Fibroblast of upper back skin (primary cell): Measurements from ENCODE around the gene WDR27.

Experiments
- DNase-seq: peaks from one replicate; pipeline ENCODE4 v3.0.0-alpha.2; 2013

The WDR27 gene

DNA sequence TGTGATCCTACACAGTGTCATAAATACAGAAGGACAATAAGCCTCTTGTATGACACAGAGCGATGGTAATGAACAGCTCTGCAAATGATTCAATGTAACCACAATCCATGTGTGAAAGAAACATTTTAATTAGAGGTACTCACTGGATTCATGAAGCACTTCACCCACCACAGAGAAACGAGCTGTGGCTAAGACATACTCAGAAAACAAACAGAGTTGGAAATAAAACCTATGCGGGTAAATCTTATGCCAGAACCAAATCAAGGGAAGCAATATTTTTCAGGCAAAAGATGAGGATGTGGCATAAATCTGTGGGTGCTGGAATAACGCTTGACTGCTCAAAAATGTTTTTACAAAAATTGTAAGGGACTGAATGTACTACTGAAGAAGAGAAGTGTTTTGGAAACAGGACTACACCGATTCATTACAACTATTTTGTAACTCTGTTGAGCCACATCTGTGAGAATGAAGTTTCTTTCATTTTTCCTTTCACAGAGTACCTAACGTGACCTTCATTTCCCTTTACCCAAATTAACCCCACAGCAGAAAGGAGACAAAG, 112.1 kb downstream of the WDR27 start:
- DNase-seq: peak; percentile 48

DNA sequence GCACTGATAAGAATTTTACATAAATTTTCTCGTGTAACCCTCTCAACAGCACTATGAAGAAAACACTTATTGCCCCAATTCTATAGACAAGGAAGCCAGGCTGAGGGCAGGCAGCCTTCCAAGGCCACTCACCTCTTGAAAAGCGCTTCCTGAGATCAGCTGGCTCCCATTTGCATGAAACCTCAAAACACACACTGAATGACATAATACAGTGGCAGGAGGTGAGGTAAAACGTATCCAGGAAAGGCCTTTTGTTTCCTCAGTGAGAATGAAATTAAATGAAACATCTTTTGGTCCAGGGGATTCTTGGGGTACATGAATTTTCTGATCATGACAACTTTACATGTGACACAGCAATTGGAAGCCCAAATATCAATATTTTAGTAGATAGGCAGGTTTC, 112.5 kb downstream of the WDR27 start:
- DNase-seq: peak; percentile 48

DNA sequence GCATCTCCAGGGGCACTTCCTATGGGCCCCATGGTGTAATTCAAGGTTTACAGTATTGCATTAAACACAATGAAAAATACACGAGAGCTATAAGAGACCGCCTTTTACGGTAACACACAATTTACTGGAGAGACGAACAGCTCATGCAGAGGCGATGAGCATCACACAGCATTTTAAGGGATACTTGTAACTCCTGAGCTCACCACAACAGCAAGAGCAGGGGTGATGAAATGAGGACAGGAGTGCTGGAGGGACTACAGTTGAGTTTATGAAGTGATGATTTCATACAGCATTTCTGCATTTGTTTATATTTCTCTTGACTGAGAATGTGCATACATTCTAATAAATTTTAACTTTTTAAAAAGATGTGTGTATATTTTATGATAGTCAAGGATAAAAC, 113.9 kb downstream of the WDR27 start:
- peak; percentile 76 for DNase-seq

DNA sequence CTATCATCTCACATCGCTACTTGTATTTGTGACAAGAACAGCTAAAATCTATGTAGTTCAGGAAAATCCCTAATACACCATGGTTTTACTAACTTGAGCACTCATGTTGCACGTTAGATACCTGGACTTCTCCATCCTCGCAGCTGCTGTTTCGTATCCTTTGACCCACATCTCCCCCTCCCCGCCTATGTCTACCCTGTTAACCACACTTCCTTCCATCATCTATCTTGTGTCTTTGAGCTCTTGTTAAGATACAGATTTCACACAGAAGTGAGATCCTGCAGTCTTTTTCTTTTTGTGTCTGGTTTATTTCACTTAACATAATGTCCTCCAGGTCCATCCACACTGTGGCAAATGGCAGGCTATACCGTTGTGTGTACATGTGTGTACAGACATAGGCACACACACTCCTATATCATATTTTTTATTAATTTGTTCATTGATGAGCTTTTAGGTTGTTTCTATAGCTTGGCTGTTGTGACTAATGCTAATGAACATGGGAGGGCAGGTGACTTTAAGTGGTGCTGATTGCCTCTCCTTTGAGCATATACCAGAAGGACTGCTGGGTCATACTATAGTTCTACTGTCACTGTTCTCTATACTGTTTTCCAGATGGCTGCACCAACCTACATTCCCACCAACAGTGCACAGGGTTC, 117.8 kb downstream of the WDR27 start:
- no peak for DNase-seq

DNA sequence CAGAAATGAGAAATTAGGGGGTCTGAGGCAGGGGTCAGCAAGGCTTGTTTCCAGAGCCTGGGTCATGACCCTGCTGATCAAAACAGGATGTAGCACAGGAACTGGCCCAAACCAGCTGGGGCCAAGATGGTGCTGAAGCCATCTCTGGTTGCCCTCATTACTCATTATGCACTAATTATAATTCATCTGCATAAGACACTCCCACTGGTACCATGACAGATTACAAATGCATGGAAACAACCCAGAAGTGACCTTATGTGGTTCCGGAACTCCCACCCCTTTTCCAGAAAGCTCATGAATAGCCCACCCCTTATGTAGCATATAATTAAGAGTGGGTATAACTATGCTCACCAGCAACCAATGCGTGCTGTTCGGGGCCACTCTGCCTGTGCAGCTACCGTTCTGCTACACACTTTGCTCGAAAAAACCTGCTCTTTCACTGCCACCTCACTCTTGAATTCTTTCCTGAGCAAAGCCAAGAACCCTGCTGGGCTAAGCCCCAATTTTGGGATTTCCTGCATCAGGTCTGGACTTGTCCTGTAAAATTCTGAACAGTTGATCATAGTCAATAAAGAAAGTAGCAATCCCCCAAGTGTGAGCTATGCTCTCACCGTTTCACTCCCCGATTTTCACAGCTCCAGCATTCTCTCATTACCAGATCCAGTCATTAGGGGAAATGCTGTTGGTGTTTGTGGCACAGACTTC, 122.3 kb downstream of the WDR27 start:
- no peak for DNase-seq

DNA sequence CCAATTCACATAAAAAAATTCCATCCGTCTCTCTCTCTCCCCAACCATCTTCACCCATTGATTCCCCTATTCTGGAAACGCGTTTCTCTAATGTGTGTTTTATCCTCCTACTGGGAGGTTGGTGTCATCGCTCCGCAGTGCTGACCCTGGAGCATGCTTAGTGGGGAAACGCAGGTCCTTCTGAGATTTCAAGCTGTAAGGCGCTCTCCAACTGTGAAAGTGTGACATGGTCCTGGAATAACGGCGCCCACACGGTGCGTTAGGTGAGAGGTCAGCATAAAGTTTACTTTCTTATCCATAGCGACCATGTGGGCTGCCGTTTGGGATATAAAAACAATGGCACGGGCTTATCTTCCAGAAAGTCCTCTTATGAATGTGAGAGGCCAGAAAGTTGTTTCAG, 123.9 kb downstream of the WDR27 start:
- DNase-seq: no peak

DNA sequence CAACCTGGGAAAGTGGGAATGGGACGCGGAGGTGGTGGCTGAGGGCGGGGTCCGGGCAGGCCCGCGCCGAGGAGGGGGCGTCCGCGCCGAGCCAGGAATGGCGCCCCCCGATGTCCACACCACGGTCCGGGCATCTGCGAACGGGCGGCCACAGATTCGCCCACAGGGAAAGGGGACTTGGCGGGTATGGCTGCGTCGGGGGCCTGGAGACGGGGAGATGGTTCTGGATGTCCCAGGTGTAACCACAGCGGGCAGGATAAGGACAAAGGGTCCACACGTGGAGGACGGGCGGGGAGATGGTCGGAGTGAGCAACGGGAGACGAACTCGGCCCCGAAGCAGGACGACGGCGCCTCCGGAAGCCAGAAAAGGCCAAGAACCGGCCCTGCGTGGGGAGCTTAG, 124.6 kb downstream of the WDR27 start:
- DNase-seq: no peak

DNA sequence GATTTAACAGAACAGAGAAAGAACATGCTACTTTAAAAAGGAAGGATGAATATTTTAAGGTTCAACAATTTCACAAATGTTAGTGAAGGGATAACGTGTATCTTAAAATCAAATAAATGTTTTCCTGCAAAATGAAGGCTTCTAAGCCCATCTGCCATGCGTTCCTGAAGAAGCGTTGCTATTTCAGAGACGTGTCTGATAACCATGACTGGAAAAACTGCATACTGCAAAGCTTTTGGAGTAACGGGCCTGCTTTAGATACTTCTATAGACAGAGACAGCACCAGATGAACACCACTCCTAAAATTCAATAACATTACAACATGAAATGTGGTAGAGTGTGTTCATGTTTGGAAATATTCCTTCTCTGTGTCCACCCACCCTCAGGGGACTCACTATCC, 126.0 kb downstream of the WDR27 start:
- DNase-seq: no peak

DNA sequence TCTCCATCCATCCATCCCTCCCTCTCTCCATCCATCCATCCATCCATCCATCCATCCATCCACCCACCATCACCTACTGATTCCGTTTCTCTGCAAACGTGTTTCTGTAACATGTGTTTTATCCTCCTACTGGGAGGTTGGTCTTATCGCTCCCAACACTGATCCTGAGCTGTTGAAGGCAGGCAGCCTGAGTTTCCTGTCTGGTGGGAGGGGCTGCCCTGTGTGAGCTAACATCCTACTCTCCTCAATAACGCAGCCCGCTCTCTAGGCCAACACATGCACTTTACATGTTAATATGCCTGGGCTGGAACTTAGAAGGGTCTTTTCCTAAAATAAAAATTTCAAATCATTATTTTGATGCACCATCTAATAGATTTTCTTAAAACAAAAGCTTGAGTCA, 126.5 kb downstream of the WDR27 start:
- DNase-seq: no peak

DNA sequence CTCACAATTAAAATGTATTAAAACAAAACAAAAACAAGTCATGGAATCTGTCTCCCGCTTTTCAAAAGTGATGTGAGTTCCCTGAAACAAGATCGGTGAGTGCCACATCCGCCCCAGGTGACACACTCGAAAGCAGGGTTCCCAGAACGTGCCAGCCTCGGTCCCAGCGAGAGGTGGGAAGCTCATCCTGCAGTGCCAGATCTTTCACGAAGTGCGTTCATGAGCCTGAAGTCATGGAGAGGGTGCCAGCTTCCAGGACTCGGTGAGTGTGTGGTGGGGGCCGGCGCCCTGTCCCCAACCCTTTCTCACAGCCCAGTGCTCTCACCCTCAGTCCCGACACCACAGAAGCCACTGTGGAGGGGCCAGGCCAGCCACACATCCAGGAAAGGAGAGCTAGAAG, 127.4 kb downstream of the WDR27 start:
- DNase-seq: no peak

DNA sequence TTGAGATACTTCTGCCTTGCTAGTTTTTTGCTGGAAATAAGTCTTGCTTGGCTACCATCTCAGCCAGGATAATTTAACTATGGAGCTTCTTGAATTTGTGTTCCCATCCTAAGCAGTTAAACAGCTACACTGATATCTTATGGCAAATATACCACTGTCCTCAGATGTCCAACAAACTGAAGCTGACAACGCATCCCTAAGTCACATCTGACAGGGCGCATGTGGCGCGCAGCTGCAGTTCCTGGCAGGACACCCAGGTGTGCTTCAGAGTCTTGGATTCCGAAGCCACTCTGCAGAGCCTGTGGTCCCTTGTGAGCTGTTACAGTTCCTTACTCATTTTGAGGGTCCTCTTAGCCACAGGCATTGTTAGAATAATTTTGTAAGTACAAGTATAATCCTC, 127.9 kb downstream of the WDR27 start:
- DNase-seq: peak; percentile 34

DNA sequence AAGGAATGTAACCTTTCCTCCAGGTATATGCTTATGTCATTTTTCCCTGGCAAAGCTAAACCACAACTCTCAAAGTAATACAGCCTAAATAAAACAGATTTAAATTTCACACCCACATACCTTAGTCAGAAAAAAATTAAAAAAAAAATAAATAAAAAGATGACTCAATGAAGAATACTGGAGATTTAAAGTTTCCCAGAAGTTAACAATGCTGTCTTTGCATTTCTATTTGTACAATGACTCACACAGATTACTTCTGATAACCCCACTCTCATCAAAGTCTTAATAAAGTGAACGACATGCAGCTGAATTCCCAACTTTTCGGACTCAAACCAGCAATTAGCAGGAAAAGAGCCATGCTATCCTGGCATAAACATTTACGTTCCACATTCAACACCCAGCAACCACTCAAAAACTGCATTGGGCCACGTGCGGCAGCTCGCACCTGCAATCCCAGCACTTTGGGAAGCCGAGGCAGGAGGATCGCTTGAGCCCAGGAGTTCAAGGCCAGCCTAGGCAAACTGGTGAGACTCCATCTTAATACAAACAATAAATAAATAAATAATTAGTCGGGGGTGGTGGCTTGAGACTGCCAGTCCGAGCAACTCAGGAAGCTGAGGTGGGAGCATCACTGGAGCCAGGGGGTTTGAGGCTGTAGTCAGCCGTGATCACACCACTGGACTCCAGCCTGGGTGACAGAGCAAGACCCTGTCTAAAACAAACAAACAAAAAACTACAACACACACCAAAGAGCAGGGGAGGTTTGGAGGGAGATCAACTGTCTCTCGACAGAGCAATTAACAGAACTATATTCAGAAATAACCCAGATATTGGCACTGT, 130.5 kb downstream of the WDR27 start:
- DNase-seq: peak; percentile 56

DNA sequence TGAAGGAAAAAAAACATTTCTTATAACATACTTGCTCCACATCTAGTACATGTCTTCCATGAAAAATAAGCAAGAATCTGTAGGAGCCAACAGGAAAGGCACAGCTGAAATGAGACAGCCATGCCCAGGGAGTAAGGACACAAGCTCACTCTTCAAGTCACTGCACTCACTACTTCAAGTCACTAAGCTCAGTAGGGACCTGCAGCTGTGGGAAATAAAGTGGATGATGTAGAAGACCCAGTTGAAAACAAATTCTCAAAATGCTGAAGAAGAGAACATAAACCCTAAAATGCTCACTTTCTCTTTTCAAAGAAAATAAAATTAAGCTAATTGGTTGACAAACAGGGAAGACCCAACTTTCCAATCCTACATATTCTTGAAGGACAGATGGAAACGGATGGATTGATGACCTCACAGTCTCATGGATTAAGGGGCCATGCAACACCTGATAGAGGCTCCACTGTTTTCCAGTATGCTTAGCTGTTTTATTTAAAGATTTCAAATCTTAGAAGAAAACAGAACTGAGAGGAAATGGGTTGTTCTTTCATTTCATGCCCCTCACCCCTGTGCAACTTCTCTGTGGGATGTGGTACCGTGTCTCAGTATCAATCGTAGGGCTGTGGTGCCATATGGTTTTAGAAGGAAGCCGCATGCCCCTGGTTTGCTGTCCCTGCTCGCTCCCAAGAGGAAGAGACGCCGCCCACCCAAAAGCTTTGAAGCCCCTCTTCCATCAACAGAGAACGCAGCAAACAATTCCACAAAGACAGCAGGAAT, 133.3 kb downstream of the WDR27 start:
- no peak for DNase-seq

DNA sequence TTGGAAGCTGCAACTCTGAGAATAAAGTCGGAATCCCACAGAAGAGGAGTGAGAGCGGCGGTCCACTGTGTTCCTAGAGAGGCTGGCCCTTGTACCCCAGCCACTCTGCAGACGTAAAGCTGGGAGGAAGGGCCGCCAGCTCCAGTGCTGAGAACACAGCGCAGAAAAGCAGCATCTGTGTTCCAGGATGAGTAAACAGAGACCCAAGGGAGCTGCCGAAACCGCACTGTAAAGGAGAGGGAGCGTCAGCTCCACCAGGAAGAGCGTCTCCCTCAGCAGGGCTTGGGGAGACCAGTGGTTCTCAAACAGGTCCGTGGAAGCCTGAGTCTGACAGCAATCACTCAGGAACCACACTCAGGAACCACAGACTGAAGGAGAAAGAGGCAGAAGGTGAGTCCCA, 134.0 kb downstream of the WDR27 start:
- DNase-seq: peak; percentile 33

DNA sequence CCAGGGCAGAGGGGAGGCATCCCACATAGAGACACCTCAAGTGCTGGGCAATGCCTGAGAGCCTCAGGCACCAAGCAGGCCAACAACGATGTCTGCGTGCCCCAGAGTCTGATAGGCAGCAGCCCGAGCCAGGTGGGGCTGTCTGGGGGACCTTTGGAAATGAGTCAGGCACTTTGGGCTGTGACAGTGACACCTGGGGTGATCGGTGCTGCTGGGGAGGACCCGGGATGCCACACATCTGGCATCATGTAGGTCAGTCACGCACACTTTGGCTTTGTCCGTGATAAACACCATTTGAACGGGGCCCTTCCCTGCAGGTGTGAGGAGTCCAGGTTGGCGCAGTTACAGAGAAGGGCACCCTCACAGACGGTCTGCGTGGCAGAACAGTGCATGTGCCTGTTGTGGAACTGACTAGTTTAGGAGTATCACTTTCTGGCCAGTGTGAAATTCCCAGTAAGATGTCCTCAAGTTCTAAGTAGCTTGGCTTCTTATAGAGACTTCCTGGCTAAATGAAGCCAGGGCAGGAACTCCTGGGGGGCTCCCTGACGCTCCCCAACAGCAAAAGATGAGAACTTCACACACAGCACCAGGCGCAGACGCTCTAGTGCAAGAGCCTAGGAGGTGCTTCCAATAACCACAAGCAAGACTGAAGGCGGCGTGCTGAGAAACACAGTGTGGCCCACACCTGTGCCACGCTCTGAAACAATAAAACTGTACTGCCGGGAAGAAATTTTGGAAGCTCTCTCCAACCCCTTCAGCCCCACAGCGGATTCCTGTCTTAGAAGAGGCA, 134.7 kb downstream of the WDR27 start:
- DNase-seq: no peak

DNA sequence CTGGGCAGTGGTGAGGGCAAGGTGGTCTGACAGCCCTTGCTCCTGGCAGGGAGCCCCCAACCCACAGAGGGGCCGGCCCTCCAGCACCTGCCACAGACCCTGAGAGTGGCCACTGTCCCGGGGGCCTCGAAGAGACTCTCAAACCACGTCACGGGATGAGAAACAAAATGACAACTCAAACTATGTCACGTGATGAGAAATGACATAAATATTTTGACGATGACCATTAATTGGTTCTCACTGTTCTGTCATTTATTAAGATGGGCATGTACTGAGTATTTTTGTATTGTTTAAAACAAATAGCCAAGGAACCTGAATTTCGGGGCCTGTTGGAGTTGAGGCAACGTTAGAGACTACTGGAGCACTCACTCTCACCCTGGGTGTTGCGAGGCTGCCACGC, 135.5 kb downstream of the WDR27 start:
- no peak for DNase-seq

DNA sequence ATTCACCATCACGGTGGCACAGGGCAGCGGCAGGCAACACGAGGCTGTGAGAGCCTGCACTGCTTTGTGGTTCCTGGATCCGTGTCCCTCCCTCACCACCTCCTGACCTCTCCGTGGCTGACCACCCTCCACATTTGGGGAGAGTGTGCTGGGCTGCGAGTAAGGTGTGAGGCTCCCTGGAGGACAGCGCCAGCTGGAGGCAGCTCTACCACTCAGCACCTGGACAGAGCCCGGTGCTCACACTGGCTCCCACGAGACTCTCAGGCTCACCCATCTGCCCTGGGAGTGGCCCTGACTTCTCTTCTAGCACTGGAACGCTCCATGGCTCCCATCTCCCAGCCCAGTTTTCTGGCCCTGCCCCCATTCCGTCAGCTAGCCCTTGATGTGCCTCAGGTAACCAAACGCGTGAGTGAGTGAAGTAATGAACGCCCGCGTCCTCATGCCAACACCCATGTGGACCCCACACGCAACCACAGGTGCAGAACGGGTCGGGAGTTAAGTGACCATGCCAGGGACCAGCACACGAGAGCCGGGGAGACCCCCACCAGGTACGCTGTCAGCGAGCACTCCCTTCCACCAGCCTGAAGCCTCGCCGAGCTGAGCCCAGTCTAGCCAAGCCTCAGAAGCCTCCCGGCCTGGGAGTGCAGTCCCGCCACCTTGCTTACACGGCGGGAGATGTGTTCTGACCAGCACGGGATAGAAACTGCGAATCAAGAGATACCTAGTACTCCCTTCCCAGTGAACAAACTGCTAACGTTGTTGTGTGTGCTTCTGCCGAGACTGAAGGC, 137.2 kb downstream of the WDR27 start:
- DNase-seq: no peak

DNA sequence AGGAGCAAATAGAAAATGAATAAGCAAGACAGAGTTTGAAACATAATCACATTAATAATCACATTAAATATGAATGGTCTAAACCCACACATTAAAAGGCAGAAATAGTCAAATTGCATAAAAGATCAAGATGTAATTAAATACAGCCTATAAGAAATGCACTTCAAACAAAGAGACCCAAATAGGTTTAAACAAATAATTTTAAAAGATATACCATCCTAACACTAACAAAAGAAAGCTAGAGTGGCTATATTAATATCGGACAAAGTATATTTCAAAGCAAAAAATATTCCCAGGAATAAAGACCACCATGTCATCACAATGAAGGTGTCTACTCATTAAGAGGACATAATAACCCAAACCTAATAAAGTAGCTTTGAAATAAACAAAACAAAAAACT, 140.2 kb downstream of the WDR27 start:
- DNase-seq: no peak

DNA sequence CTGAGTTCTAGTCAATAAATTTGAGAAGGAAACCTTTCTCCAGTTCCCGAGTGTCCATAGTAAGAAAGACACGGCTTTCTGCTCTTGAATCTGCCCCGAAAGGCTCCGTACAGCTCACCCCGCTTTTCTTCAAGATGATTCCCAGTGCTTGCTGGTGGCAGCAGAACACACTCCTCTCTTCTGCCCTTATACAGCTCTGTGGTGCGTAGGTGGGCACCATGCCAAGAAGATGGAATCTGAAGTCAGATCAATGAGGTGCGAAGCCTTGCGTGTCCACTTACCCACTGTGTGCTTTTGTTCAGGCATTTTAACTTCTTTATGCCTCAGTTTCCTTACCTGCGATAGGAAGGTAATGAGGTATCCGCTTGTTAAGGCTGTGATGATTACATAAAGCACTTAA, 142.2 kb downstream of the WDR27 start:
- DNase-seq: no peak

DNA sequence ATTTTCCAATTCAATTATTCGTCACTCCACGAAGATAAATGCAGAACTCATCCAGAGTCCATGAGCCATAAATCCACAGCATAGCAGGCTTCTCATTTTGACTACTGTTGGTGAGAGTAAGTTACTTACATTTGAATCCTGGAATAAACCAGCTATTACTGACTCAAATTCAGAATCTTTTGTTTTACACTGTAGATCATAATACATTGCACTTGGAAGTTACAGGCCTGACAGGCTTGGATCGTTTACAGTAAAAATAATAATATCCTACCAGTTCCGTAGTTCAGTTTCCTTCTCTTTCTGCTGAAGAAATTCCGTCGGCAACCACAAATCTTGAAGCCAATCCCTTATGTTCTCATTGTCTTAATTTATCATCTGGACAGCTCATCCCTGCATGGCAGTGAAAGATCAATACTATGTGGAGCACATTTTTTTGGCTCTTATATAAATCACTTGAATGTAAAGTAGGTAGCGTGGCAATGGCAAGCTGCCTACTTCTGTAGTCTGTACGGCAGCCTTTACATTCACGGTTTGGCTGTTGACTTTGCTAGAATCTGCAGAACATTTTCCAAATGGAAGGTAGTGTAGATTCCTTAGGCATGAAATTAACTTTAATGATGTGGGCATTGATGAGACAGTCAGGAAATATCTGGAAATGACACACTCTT, 142.9 kb downstream of the WDR27 start:
- peak; percentile 99 for DNase-seq

DNA sequence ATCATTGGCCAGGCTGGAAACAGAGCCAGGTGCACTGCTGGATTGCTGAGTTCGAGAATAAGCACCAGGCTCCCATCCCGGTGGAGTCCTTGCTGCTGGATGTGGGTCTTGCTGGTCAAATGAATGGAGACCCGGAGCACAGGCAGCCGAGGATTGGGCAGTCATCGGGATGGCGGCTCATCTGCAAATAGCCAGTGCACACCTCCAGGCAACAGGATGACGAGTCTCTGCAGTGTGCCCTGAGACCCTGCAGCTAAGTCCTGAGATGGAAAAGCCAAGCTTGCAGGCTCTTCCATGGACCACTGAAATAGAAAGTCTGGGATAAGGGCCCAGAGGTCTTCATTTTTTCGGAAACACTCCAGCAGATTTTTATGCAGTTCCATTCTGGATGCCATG, 143.5 kb downstream of the WDR27 start:
- DNase-seq: no peak
